Activated naive CD8-positive, alpha-beta T cell treated with anti-CD3 and anti-CD28 coated beads, Interleukin-2, amount 50 U/mL, for 16 hours (primary cell): ENCODE results near the gene DENND5A.
"Not testable (repeated sequence)": the region's sequence is repeated elsewhere in the genome, so short reads cannot be mapped to it uniquely, and the experiment has no call there.

Experiments used
- DNase-seq: peaks from one replicate; pipeline ENCODE4 v3.0.0-alpha.2; 2020; ENCODE audit warnings: low read depth, low spot score

Gene DENND5A

DNA sequence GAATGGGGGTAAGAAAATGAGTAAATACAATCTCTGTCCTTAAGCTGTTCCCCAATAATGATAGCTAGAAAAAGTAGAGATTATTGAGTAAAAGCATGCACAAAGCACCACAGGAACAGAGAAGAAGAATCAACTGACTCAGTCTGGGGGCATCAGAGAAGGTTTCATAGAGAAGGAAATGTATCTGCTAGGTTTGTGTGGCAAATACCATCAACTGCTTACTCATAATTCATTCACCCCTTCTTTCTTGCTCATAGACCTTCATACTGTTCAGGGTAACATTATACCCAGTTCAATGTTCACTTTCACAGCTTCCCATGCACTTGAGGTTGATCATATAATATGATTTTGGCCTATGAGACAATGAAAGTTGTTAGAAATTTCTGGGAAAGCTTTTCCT is 88.6 kb downstream of the DENND5A start:
- DNase-seq = no peak

DNA sequence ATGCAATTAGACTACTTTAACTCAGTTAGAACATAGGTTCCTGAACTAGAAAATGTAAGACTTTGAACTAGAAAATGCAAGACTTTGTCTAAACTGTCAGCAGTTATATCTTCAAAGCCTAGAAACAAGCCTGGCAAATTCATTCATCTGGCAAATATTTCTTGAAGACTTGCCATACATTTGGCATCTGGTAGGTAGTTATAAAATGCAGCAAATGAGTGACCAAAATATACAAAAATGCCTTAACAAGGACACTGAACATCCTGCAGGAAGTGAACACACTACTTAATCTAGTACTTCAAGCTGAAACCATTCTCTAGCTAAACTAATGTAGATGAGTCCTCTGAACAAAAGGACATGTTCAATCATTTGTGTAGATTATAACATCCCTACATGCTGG is 89.0 kb downstream of the DENND5A start:
- no peak for DNase-seq

DNA sequence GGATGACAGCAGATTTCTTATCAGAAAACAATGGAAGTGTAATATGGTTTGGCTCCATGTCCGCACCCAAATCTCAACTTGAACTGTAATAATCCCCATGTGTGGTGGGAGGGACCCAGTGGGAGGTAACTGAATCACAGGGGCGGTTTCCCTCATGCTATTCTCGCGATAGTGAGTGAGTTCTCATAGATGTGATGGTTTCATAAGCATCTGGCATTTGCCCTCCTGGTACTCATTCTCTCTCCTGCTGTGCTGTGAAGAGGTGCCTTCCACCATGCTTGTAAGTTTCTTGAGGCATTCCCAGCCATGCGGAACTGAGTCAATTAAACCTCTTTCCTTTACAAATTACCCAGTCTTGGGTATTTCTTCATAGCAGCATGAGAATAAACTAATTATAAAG is 92.8 kb downstream of the DENND5A start:
- no peak for DNase-seq

DNA sequence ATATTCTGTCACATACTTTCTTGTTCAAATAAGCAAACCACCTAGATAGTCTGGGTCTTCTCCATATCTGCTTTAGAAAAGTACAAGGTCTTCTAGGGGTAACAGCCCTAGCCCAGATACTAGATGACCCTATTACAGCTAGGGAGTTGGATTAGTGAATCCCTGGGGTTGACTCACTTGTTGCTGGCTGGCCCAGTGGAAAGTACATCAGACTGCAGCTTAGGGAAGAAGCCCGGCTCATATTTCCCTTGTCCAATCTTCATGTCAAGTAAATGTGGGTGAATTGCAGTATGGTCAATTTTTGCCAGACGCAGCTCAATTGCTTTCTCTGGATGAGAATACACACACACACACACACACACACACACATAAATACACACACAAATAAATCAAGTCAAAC is 94.7 kb downstream of the DENND5A start:
- no peak for DNase-seq

DNA sequence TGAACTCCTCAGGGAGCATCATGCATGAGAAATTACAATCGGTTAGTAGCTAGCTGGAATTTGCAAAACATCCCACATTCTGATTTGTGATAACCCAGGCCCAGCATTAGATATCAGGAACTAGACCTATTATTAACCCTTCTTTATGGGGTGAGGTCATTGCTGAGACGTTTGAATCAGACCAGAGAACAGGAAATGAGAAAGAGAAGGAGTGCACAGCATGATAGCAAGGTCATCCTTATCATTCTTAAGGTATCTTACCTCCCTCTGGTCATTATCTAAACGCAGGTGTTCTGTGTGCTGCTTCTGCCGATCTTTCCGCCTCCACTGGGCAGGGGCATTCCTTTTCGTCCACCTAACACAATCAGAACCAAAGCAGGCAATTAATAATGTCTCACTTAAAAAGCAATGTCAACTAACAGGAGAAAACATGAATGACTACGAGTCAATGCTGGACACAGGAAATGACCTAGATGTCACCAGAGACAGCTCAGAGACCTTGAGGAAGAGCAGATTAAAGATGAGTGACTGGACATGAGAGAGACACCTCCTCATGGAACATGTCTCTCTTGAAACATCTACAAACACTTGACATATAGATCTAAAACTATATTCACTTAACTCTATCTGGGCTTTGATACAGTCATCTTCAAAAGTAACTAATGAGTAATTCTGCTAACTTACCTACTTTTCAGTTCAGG is 95.4 kb downstream of the DENND5A start:
- DNase-seq = no peak

DNA sequence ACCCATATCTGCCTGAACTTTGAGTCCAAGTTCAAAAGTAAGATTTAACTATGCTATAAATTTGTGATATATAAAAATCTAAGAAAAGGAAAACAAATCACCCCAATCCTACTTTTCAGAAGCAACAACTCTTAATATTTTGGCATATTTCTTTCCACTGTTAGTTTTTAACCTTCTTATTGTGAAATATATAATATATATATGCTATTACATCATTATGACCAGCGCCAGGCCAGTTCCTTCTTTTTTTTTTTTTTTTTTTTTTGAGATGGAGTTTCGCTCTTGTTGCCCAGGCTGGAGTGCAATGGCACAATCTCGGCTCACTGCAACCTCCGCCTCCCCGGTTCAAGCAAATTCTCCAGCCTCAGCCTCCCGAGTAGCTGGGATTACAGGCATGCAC is 103.2 kb downstream of the DENND5A start:
- not testable (repeated sequence) for DNase-seq

DNA sequence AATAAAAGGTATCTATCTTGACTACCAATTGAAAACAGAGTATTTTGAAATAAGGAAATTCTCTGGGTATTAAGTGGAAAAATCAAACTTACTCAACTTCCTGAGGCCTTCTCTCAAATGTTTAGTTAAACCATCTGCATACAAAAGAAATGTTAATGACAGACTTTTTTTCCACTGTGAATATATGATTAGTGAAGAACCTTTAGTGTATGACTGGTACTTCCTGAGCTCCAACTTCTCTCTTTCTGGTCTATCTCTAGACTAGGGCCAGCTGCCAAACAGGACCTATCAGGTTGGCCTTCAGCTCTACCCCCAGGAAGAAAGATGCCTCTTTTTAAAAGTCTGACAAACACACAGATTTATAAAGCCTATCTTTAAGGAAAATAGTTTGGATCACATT is 105.0 kb downstream of the DENND5A start:
- no peak for DNase-seq

DNA sequence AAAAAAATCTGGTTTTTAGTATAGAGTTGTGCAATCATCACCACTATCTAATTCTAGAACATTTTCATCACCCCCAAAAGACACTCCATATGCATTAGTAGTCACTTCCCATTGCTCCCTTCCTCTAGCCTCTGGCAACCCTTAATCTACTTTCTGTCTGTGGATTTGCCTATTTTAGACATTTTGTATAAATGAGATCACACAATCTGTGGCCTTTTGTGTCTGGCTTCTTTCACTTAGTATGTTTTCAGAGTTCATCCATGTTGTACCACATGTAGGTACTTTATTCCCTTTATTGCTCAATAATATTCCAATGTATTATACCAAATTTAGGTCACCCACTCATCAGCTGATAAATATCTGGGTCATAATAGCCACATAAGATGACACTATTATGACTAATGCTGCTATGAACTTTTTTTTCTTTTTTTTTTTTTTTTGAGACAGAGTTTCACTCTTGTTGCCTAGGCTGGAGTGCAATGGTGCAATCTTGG is 106.2 kb downstream of the DENND5A start:
- no peak for DNase-seq

DNA sequence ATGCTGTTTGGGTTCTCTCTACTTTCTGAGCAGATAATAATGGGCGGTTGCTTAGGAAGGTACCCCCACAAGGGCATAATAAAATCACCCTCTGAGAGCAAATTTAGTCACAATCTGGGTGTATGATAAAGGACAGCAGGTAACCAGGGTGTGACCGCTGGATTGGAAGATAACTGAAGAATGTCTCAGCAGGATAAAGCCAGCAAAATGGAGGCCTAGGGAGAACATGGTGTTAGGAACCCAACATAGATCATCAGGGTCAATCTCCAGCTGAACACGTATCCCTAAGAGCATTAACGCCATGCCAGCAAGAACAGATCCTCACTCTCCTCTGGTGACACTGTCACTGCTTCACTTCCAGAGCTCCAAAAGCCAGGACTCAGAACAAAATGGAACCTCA is 109.2 kb downstream of the DENND5A start:
- no peak for DNase-seq

DNA sequence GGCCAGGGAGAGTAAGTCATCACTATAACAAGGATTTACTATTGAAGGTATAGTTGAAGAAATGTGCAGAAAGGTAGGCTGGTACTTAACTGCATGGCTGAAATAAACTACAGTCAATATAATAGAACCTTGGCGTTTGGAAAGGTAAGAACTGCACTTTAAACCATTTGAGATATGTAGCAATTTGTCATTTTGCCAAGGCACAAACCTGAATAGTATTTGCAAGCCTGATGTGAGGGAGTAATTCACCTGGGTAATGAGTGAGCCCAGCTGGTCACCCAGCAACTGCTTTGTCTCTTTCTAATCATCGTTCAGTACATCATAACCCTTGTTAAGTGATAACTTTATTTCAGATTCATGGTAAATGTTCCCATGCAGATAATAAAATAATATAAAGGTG is 111.5 kb downstream of the DENND5A start:
- DNase-seq = no peak

DNA sequence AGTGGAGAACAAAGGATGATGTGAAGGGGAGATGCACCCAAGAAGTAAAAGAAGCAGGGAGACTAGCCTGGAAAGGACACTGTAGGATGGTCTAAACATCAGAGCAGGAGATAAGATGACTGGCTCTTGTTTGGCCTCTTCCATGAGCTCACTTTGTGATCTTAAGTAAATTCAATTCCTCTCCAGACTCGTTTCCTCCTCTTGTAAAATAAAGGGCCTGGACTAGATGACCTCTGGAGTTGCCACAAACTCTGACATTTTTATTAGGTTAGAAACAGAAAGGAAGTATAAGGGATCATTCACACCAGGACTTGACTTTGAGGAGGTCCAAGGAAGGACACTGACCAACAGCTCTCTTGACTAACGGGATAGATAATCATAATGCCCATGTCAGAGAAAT is 113.5 kb downstream of the DENND5A start:
- no peak for DNase-seq

DNA sequence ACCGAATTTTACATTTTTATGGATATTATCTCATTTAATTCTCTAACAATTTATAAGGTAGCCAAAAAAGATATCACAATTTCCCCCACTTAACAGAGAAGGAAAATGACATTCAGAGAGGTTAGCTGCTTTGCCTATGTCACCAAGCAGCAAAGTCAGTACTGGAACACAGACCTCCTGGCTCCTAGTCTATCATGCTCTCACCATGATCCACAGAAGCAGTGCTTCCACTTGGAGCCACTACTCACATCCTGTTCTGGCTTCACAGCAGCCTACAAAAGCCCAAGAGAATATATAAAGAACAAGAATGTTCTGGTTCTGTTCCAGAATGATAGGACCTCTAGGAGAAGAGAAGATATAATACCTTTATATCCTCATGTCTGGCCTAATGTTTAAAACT is 114.2 kb downstream of the DENND5A start:
- DNase-seq = no peak

DNA sequence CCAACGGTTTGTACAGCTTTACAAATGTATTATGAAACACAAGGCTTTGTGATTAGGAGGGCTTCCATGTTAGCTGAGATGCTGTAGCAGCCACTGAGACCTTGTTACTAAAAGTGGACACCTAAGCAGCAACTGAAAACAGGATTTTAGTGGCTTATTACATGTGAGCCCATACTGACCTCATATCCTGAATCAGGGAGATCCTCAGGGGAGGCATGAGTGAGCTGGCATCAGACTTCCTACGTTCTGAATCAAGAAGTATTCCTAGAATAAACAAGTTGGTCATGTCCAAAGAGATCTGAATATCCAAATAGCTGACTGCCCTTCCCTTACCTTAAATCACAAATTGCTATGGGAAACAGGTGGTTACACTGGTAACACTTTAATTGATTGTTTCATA is 114.6 kb downstream of the DENND5A start:
- DNase-seq = no peak

DNA sequence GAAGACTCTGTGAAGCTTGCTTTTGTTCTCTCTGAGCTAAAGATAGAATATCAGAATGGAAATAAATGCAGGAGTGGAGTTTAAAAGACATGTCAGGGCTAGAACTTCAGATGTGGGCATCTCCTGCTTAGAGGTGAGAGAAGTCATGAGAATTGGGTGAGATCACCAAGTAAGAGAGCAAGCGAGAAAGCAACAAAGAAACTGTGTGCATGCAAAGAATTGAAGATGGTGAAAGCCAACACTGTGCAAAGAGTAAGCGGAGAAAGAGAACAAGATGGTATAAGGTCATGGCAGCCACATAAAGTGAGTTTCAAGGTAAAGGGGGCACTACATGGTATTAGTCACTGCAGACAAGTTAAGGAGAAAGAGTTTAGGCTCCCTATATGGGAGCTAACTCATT is 116.4 kb downstream of the DENND5A start:
- DNase-seq = no peak

DNA sequence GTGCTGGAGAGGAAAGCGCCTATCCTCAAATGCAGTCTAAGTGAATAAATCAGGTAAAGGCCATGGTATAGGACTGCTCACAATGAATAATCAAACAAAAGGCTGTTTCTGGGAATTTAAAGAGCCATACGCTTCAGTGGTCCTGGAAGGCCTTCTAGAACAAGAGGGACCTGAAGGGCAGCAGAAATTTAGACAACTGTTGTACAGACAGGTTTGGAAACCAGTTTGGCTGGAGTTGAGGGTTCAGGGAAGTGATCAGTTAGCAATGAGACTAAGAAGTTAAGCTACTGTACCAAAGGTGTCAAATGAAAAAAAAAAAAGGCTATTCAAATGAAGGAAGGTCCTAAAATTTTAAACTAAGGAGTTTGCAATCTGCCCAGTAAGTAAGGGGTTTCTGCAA is 117.1 kb downstream of the DENND5A start:
- DNase-seq = no peak

DNA sequence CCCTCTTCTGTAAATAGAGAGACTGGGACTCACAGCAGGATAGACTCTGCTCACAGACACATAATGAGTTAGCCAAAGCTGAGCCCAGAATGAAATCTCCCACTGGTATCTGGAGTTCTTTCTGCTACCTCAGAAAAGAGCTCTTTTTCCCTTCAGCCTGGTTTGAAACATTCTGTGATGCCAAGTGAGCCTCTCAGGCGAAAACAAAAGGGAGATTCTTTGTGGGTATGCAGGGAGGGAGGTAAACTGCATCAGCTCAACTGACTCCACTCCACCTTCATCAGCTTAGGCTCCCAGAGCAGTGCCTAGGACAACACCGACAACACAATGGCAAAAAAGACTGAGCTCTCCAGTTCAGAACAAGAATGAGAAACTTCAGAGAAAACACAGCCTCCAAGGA is 118.7 kb downstream of the DENND5A start:
- no peak for DNase-seq

DNA sequence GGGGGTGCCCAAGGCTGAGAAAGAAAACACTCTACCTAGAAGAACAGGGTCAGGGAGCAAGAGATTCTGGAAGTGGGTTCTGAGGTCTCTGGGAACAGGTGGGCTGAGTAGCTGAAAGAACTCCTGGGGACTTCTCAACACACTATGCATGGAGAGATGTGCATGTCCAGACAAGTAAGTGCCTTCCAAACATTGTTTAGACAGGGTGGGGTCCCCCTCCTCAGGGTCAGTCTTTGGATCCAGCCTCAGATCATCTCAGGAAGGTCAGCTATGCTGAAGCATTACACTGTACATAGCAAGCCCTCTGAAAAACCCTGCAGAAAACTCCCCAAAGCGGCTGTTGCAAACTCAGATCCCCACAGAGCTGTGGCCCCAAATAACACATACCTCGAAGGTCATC is 119.9 kb downstream of the DENND5A start:
- no peak for DNase-seq

DNA sequence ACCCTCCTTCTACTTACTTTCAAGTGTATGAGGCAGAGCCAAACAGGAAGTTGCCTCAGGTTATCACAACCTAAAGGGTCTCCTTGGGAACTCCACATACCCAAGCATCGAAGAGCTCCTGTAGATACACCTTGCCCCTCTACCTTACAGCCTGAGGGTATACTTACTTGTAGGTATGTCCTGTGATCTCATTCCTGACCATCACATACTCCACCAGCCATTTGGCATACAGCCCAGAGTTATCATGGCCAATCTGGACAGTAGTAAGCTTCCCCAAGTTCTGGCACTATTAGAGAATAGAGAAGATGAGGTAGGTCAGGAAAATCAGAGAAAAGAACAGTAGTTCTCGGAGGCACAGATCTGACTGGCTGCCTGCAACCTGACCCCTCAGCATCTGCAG is 120.3 kb downstream of the DENND5A start:
- no peak for DNase-seq

DNA sequence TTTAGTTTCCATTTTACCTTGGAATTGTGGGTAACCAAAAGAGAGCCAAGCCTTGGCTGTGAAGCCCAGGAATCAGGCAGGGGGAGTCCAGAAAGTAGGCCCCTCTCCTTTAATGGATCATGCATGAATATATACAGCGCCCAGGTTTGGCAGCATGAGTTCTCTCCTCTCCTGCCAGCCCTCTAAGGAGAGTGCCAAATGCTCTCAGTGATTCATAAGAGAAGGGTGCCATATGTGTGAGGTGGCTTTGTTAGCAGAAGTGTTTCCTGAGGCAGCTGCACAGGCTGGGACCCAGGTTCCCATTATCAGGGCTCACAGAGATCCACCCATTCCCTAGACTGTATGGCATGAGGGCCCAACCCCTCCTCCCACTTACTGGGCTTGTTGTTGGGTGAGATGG is 121.4 kb downstream of the DENND5A start:
- DNase-seq = no peak

DNA sequence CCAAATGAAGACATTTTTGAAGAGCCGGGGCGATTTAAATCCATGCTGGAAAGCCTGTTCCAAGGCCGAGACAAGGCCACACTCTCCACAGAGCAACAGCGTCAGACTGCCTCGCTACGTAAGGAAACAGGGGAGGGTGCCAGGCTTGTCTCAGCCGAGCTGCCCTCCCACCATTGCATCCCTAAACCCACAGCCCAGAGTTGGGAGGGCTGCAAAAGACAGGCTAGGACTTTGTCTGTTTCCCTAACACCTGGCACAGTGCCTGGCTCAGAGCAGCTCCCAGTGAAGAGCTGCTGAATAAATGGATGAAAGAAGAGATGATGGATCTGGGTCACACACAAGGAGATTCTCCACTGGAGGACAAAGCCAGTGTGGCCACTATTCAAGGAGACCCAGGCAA is 122.4 kb downstream of the DENND5A start:
- no peak for DNase-seq

DNA sequence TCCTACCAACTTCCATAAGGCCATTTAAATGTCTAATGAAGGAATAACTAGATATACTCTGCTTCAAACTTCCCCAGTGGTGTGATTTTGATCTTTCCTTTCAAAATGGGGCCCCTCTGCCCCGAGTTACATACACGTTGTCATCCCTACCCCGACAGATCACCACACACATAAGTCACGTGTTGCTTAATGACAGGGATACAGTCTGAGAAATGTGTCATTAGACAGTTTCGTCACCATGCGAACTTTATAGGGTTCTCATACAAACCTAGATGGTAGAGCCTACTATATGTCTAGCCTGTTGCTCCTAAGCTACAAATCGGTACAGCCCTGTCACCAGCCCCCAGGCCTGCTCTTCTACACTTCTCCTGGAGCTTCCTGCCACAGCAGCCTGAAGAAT is 124.0 kb downstream of the DENND5A start:
- DNase-seq = no peak

DNA sequence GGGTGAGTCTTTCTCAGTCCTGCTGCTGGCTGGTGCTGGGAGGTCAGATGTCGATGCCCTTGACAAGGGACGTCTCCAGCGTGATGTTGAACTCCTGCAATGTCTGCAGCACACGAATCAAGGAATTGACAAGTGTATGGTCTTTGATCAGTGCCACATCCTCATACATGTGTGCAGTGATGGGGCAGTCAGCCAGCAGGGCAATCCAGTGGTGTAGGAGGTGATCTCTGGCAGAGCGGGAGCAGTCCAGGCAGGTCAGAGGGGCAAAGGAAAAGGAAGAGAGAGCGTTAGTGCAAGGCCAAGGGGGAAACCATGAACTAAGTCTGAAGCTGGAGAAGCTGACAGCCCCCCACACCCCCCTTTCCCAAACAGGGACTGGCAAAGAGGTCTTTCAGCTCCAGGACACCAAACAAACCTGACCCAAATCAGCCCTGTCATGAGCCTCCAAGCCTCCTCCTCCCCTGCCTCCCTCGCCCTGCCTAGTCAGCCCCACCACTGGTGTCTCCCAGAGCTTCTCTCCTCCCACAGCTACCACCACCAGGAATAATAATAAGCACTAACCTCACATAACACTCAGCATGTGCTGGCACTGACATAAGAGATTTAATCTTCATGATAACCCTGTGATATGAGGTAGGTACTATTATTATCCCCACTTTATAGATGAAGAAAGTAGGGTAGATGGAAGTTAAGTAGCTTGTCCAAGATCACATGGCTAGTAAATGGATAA is 125.4 kb downstream of the DENND5A start:
- DNase-seq = no peak
